ENCODE data around the gene PGAP6. TPM values are rescaled to one million over a fixed set of nuclear protein-coding genes. Genes with fewer than 3 reads are reported as not detected.

The PGAP6 gene
- total and polyA plus RNA-seq, 4 donors = 38.0 to 100.0 (median 68.1) TPM

GRCh38 chr16:321532-321931 is 60.2 kb downstream of the PGAP6 start:
- DNase-seq (no peak), ATAC-seq (ENCODE audit: insufficient read depth, low FRiP score) (no peak)
- Histone ChIP-seq H3K4me1 (ENCODE audit: control insufficient read depth in 5 of 5, insufficient read depth in 5 of 5, low read length in 5 of 5) (peaks cover 0 to 16% (median 0%) of the 10 kb centered on the region in 5 donors), H3K4me3 (no peak overlapping the region), H3K9ac (ENCODE audit: insufficient read depth in 1 of 2, low read length in 2 of 2) (no peak overlapping the region), H3K27ac (ENCODE audit: low read depth in 1 of 2, low read length in 1 of 2) (no peak overlapping the region), H3K9me3 (ENCODE audit: control insufficient read depth in 4 of 4, insufficient read depth in 3 of 4, low read length in 3 of 4) (no peaks in the 10 kb centered on the region), H3K36me3 (ENCODE audit: control insufficient read depth in 4 of 4, insufficient read depth in 4 of 4, low read length in 4 of 4) (peaks cover 0 to 15% (median 0%) of the 10 kb centered on the region in 4 donors), H3K27me3 (ENCODE audit: control insufficient read depth in 3 of 3, insufficient read depth in 3 of 3, low read length in 2 of 3) (no peaks in the 10 kb centered on the region)
- 79 to 85% methylated on average over 9 of the region's 9 CpGs for WGBS, 2 donors
- no peak for TF ChIP-seq CTCF (IDR thresholded peaks at IDR 0.05; ENCODE audit: control extremely low read depth, extremely low read depth)

Other genes starting within 250 kb of the PGAP6 start
- 10 to 100 TPM; 21.3 to 34.8 TPM for gene NPRL3, start 243.3 kb downstream of the PGAP6 start, total RNA-seq
- 10 to 100 TPM; 15.6 to 22.7 TPM for gene NPRL3, start 243.3 kb downstream of the PGAP6 start, polyA plus RNA-seq
- 1 to 10 TPM in 1 of 2 donors, under 1 TPM in 1; 0.37 to 9.2 TPM for gene HBZ, start 229.3 kb downstream of the PGAP6 start, total RNA-seq
- gene HBZ, start 229.3 kb downstream of the PGAP6 start, polyA plus RNA-seq = under 1 TPM in 1 of 2 donors, not detected in 1; 0.09 TPM
- 10 to 100 TPM in 1 of 2 donors, under 1 TPM in 1; 0.61 to 45.7 TPM for gene HBM, start 216.0 kb downstream of the PGAP6 start, total RNA-seq
- under 1 TPM in 1 of 2 donors, not detected in 1; 0.73 TPM for gene HBM, start 216.0 kb downstream of the PGAP6 start, polyA plus RNA-seq
- gene HBA2, start 209.1 kb downstream of the PGAP6 start, total RNA-seq = 1,000 to 10,000 TPM in 1 of 2 donors, 100 to 1,000 TPM in 1; 671 to 4,737 TPM
- 100 to 1,000 TPM; 126 to 973 TPM for gene HBA2, start 209.1 kb downstream of the PGAP6 start, polyA plus RNA-seq
- gene HBA1, start 205.3 kb downstream of the PGAP6 start, total RNA-seq = 1,000 to 10,000 TPM in 1 of 2 donors, 100 to 1,000 TPM in 1; 627 to 2,695 TPM
- 100 to 1,000 TPM in 1 of 2 donors, 10 to 100 TPM in 1; 38.1 to 273 TPM for gene HBA1, start 205.3 kb downstream of the PGAP6 start, polyA plus RNA-seq
- gene HBQ1, start 201.5 kb downstream of the PGAP6 start, total RNA-seq = 1 to 10 TPM in 1 of 2 donors, not detected in 1; 2.3 TPM
- under 1 TPM in 1 of 2 donors, not detected in 1; 0.35 TPM for gene HBQ1, start 201.5 kb downstream of the PGAP6 start, polyA plus RNA-seq
- gene LUC7L, start 152.5 kb downstream of the PGAP6 start, total RNA-seq = 100 to 1,000 TPM in 1 of 2 donors, 10 to 100 TPM in 1; 56.3 to 115 TPM
- gene LUC7L, start 152.5 kb downstream of the PGAP6 start, polyA plus RNA-seq = 100 to 1,000 TPM in 1 of 2 donors, 10 to 100 TPM in 1; 35.2 to 105 TPM
- gene FAM234A, start 147.2 kb downstream of the PGAP6 start, total RNA-seq = 10 to 100 TPM; 67.1 to 78.5 TPM
- 10 to 100 TPM; 41.5 to 52.4 TPM for gene FAM234A, start 147.2 kb downstream of the PGAP6 start, polyA plus RNA-seq
- 1 to 10 TPM; 2.6 to 3.9 TPM for gene RGS11, start 106.0 kb downstream of the PGAP6 start, total RNA-seq
- gene RGS11, start 106.0 kb downstream of the PGAP6 start, polyA plus RNA-seq = 1 to 10 TPM; 1.8 to 5.6 TPM
- under 1 TPM in 1 of 2 donors, not detected in 1; 0.58 TPM for gene ARHGDIG, start 101.4 kb downstream of the PGAP6 start, total RNA-seq
- gene ARHGDIG, start 101.4 kb downstream of the PGAP6 start, polyA plus RNA-seq = under 1 TPM; 0.07 to 0.26 TPM
- under 1 TPM; 0.20 to 0.28 TPM for gene PDIA2, start 98.8 kb downstream of the PGAP6 start, total RNA-seq
- gene PDIA2, start 98.8 kb downstream of the PGAP6 start, polyA plus RNA-seq = under 1 TPM; 0.19 to 0.65 TPM
- 10 to 100 TPM; 16.9 to 25.9 TPM for gene AXIN1, start 29.3 kb downstream of the PGAP6 start, total RNA-seq
- gene AXIN1, start 29.3 kb downstream of the PGAP6 start, polyA plus RNA-seq = 10 to 100 TPM; 18.5 to 20.2 TPM
- 10 to 100 TPM; 31.9 to 65.0 TPM for gene MRPL28, start 11.4 kb downstream of the PGAP6 start, total RNA-seq
- gene MRPL28, start 11.4 kb downstream of the PGAP6 start, polyA plus RNA-seq = 10 to 100 TPM; 89.4 to 98.9 TPM
- gene NME4, start 15.2 kb upstream of the PGAP6 start, total RNA-seq = 10 to 100 TPM; 18.0 to 68.7 TPM
- 10 to 100 TPM; 64.0 to 67.6 TPM for gene NME4, start 15.2 kb upstream of the PGAP6 start, polyA plus RNA-seq
- gene DECR2, start 19.9 kb upstream of the PGAP6 start, total RNA-seq = 10 to 100 TPM in 1 of 2 donors, 1 to 10 TPM in 1; 5.2 to 18.3 TPM
- gene DECR2, start 19.9 kb upstream of the PGAP6 start, polyA plus RNA-seq = 10 to 100 TPM; 13.3 to 18.1 TPM
- 10 to 100 TPM; 20.8 to 38.3 TPM for gene RAB11FIP3, start 43.7 kb upstream of the PGAP6 start, total RNA-seq
- 10 to 100 TPM; 20.7 to 22.2 TPM for gene RAB11FIP3, start 43.7 kb upstream of the PGAP6 start, polyA plus RNA-seq
- 10 to 100 TPM; 14.4 to 64.1 TPM for gene CAPN15, start 145.7 kb upstream of the PGAP6 start, total RNA-seq
- 10 to 100 TPM; 37.2 to 40.6 TPM for gene CAPN15, start 145.7 kb upstream of the PGAP6 start, polyA plus RNA-seq
- not detected for gene PRR35, start 178.4 kb upstream of the PGAP6 start, total RNA-seq
- not detected for gene PRR35, start 178.4 kb upstream of the PGAP6 start, polyA plus RNA-seq
- gene NHLRC4, start 185.0 kb upstream of the PGAP6 start, total RNA-seq = 1 to 10 TPM; 7.0 to 8.6 TPM
- 1 to 10 TPM; 2.3 to 4.5 TPM for gene NHLRC4, start 185.0 kb upstream of the PGAP6 start, polyA plus RNA-seq
- gene PIGQ, start 188.0 kb upstream of the PGAP6 start, total RNA-seq = 10 to 100 TPM; 34.9 to 81.2 TPM
- gene PIGQ, start 188.0 kb upstream of the PGAP6 start, polyA plus RNA-seq = 10 to 100 TPM; 41.5 to 98.2 TPM
- gene RAB40C, start 208.1 kb upstream of the PGAP6 start, total RNA-seq = 10 to 100 TPM; 25.1 to 58.9 TPM
- 10 to 100 TPM; 34.0 to 53.8 TPM for gene RAB40C, start 208.1 kb upstream of the PGAP6 start, polyA plus RNA-seq
- 1 to 10 TPM in 1 of 2 donors, under 1 TPM in 1; 0.31 to 2.5 TPM for gene WFIKKN1, start 249.0 kb upstream of the PGAP6 start, total RNA-seq
- gene WFIKKN1, start 249.0 kb upstream of the PGAP6 start, polyA plus RNA-seq = under 1 TPM; 0.44 to 0.79 TPM

All from lung (tissue), 12 donors.